ENCODE measurements around the gene PHF21B. TPM values are rescaled to one million over a fixed set of nuclear protein-coding genes. Genes with fewer than 3 reads are reported as not detected.

Gene PHF21B
- total RNA-seq, 1 donor from 2014 or later, result 6.7 TPM

- H3K4me1 Mint-ChIP-seq, result peaks cover 7% of the 10 kb centered on the region
- Histone ChIP-seq H3K36me3 (no peaks in the 10 kb centered on the region), H3K4me1 (no peaks in the 10 kb centered on the region), H4K20me1 (ENCODE audit: low read depth) (no peaks in the 10 kb centered on the region), H3K27me3 (no peaks in the 10 kb centered on the region), H3K4me3 (no peak overlapping the region), H3K79me2 (ENCODE audit: low read depth) (no peaks in the 10 kb centered on the region), H3K27ac (no peak overlapping the region), H2AFZ (replicated peaks) (no peak overlapping the region), H3K4me2 (no peak overlapping the region), H3K9me3 (ENCODE audit: low read depth) (no peaks in the 10 kb centered on the region), H3F3A (ENCODE audit: low read depth) (no peaks in the 10 kb centered on the region), H3K9ac (no peak overlapping the region)
- peaks cover 7% of the 10 kb centered on the region for H3K9me3 Mint-ChIP-seq
- H3K27me3 Mint-ChIP-seq (ENCODE audit: insufficient read depth, low read depth), result peaks cover 6% of the 10 kb centered on the region
- TF ChIP-seq EZH2phosphoT487 (IDR thresholded peaks at IDR 0.05) (no peak), CTCF (IDR thresholded peaks at IDR 0.05) (no peak), EZH2 (IDR thresholded peaks at IDR 0.05) (no peak)
- DNase-seq (ENCODE audit: low spot score), result no peak
- H3K36me3 Mint-ChIP-seq, result no peaks in the 10 kb centered on the region
- no peak overlapping the region for H3K4me3 Mint-ChIP-seq
- H3K27ac Mint-ChIP-seq, result no peak overlapping the region
These were observed 163.7 kb downstream of the PHF21B start for GRCh38 chr22:44845796-44846720.

- no peaks in the 10 kb centered on the region for H3K36me3 Mint-ChIP-seq
These were observed 164.6 kb downstream of the PHF21B start for GRCh38 chr22:44845191-44845590.

GRCh38 chr22:44842417-44842816, 167.4 kb downstream of the PHF21B start:
- Mint-ChIP-seq H3K27me3 (ENCODE audit: insufficient read depth, low read depth) (peaks cover 4% of the 10 kb centered on the region), H3K4me3 (no peak overlapping the region), H3K36me3 (no peaks in the 10 kb centered on the region), H3K4me1 (peaks cover 17% of the 10 kb centered on the region), H3K27ac (no peak overlapping the region), H3K9me3 (peaks cover 7% of the 10 kb centered on the region)
- no peak overlapping the region for H3K4me3 ChIP-seq
- no peaks in the 10 kb centered on the region for H4K20me1 ChIP-seq (ENCODE audit: low read depth)
- no peak overlapping the region for H3K4me2 ChIP-seq
- no peak overlapping the region for H2AFZ ChIP-seq (replicated peaks)
- DNase-seq (ENCODE audit: low spot score), result no peak
- no peaks in the 10 kb centered on the region for H3F3A ChIP-seq (ENCODE audit: low read depth)
- H3K9me3 ChIP-seq (ENCODE audit: low read depth), result no peaks in the 10 kb centered on the region
- no peak overlapping the region for H3K27ac ChIP-seq
- H3K9ac ChIP-seq, result no peak overlapping the region
- no peaks in the 10 kb centered on the region for H3K36me3 ChIP-seq
- no peak for TF ChIP-seq CTCF (IDR thresholded peaks at IDR 0.05)
- TF ChIP-seq EZH2phosphoT487 (IDR thresholded peaks at IDR 0.05), result no peak
- no peak for TF ChIP-seq EZH2 (IDR thresholded peaks at IDR 0.05)
- H3K27me3 ChIP-seq, result no peaks in the 10 kb centered on the region
- H3K4me1 ChIP-seq, result no peaks in the 10 kb centered on the region
- no peaks in the 10 kb centered on the region for H3K79me2 ChIP-seq (ENCODE audit: low read depth)

More at GRCh38 chr22:44845191-44845590, 164.6 kb downstream of the PHF21B start:
- peaks cover 14% of the 10 kb centered on the region for H3K4me1 Mint-ChIP-seq
- no peak for DNase-seq (ENCODE audit: low spot score)
- H3K27me3 Mint-ChIP-seq (ENCODE audit: insufficient read depth, low read depth), result peaks cover 4% of the 10 kb centered on the region
- H3K27ac Mint-ChIP-seq, result no peak overlapping the region
- H3K9me3 Mint-ChIP-seq, result peaks cover 7% of the 10 kb centered on the region
- H3F3A ChIP-seq (ENCODE audit: low read depth), result no peaks in the 10 kb centered on the region
- no peak for TF ChIP-seq EZH2 (IDR thresholded peaks at IDR 0.05)
- TF ChIP-seq CTCF (IDR thresholded peaks at IDR 0.05), result no peak
- no peak for TF ChIP-seq EZH2phosphoT487 (IDR thresholded peaks at IDR 0.05)
- no peaks in the 10 kb centered on the region for H3K9me3 ChIP-seq (ENCODE audit: low read depth)
- no peak overlapping the region for H3K4me2 ChIP-seq
- H3K4me3 Mint-ChIP-seq, result no peak overlapping the region
- no peaks in the 10 kb centered on the region for H3K27me3 ChIP-seq
- H3K27ac ChIP-seq, result no peak overlapping the region
- H3K9ac ChIP-seq, result no peak overlapping the region
- no peaks in the 10 kb centered on the region for H4K20me1 ChIP-seq (ENCODE audit: low read depth)
- H3K79me2 ChIP-seq (ENCODE audit: low read depth), result no peaks in the 10 kb centered on the region
- H3K36me3 ChIP-seq, result no peaks in the 10 kb centered on the region
- no peak overlapping the region for H2AFZ ChIP-seq (replicated peaks)
- no peaks in the 10 kb centered on the region for H3K4me1 ChIP-seq
- H3K4me3 ChIP-seq, result no peak overlapping the region

Measured in neural progenitor cell (in vitro differentiated cells).